HL-60/S4 treated with retinoic acid at 250 ng/mL for 4 days and 3 days (cell line): ENCODE results near the gene LBHD1.
"Not testable (repeated sequence)": the region's sequence is repeated elsewhere in the genome, so short reads cannot be mapped to it uniquely, and the experiment has no call there.

ENCODE experiments used
- in situ Hi-C: fragments of 300-500 bp; cut with MboI; formaldehyde crosslinking; loops from 2 replicates; pipeline ENCODE4 v1.7.0; 2022; ENCODE audit warnings: low sequenced_read_pairs

The LBHD1 gene

DNA sequence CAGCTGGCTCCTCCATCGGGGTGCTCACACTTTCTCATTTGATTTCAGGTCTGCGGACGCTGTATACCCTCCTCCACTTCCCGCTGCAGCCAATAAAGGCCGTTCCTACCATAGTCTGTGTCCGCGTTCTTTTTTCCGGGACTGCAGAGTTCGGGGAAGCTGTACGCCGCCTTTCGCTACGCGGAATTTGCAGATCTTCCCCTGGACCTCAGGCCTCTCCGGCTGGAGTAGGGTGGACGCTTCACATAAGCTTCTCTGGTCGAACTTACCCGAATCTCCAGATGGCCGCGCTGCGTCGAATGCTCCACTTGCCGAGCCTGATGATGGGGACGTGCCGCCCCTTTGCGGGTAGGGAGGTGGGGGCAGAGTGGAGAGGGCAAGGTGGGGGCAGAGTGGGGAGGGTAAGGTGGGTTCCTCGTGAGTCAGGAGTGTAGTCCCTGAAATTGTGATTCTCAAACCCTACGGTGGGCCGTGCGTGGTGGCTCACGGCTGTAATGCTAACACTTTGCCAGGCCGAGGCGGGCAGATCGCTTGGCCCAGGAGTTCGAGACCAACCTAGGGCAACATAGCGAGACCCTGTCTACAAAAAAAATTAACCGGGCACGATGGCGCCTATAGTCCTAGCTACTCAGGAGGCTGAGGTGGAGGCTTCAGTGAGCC, 6.3 kb downstream of the LBHD1 start:
- in situ Hi-C loops = no loop called here

GRCh38 chr11:62665075-62665598, 6.9 kb downstream of the LBHD1 start, which contains the start of the genes C11orf98 and CSKMT:
TSS of gene C11orf98 (minus strand) at chr11:62665210. CDS start at chr11:62665169, 41 bp downstream.
TSS of gene CSKMT (plus strand) at chr11:62665312. CDS start at chr11:62665880, 568 bp downstream.
- in situ Hi-C loops = no loop called here

DNA sequence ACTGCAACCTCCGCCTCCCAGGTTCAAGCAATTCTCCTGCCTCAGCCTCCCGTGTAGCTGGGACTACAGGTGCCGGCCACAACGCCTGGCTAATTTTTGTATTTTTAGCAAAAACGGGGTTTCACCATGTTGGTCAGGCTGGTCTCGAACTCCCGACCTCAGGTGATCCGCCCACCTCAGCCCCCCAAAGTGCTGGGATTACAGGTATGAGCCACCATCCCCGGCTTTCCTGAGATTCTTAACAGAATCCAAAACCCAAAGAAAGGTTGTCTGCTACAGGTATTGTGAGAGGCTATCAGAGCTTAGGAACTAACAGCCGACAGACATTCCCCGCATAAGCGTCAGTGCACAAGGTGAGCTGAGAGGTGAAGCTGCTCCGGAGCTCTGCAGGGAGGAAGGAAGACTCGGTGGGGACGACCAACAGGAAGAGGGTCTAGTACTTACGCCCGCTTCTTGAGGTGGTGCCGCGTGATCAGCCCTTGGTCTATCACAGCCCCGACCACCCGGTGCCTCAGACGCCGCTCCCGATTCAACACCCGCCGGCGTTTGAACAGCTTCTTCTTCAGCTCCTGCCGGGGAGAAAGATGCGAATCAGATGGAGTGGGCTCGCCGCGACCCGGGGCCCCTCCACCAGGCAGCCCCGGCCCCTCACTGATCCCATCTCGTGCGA, 7.5 kb downstream of the LBHD1 start:
- in situ Hi-C loops = no loop called here

- in situ Hi-C loops = no loop called here
Measured at GRCh38 chr11:62656796-62657429, 15.2 kb downstream of the LBHD1 start.

DNA sequence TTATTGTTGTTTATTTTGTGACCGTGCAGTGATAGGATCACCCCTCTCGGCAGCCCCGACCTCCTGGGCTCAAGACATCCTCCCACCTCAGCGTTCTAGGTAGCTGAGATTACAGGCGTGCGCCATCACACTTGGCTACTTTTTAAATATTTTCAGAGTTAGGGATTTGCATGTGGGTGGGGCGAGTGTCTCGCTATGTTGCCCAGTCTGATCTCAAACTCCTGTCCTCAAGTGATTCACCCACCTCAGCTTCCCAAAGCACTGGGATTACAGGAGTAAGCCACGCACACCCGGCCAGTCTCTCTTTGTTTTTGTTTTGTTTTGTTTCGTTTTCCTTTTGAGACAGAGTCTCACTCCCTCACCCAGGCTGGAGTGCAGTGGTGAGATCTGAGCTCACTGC, 17.8 kb downstream of the LBHD1 start:
- in situ Hi-C loops = no loop called here

DNA sequence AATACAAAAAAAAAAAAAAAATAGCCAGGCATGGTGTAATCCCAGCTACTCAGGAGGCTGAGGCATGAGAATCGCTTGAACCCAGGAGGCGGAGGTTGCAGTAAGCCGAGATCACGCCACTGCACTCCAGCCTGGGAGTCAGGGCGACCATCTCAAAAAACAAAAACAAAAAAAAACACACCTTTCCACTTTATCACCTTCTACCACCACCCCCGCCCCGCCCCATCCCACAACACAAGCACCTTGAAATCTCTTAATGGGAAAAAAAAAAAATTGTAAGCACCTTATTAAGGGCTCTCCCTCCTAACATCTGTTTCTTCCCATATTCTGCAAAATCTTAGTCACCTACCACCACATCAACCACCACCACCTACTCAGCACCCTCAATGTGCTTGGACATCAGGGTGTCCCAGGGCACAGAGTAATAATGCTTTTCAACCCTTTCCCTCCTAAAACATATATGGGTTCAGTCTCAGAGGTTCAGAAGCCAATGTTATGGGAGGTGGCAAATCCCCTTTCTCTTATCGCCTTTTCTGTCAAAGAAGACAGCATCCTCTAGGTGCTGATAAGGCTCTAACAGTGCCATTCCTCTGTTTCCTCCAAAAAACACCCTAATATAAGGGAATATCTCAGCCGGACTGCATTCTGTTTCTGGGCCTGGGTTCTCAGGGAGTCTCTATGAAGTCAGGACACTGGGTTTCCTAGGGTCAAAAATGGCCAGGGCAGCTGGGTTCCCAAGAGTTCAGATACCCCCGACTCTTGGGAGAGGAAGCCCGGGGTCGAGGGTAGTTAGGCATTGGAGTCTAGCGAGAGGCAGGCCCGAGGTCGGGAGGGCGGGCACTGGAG, 19.7 kb downstream of the LBHD1 start:
- in situ Hi-C loops = no loop called here

DNA sequence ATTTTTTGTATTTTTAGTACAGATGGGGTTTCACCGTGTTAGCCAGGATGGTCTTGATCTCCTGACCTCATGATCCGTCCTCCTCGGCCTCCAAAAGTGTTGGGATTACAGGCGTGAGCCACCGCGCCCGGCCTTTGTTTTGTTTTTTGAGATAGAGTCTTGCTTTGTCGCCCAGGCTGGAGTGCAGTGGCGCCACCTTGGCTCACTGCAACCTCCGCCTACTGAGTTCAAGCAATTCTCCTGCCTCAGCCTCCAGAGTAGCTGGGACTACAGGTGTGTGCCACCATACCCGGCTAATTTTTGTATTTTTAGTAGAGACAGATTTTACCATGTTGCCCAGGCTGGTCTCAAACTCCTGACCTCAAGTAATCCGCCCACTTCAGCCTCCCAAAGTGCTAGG, 21.8 kb downstream of the LBHD1 start:
- in situ Hi-C loops = not testable (repeated sequence)

DNA sequence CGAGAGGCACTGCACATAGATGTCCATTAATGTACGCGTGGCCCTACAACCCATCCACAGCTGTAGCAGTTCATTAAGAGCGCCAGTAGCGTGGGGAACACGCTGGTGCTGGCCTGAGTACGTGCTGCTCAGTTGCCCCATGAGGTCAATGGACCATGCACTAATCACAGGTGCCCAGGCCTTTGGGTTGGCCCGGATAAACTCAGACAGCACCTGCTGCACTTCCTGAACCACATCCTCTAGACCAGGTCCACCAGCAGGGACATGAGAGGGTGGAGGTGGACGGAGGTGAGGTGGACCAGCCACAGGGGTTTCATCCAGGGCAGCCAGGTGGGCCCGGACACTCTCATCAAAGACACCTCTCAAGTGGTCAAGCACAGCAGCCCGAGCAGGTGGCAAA, 22.6 kb downstream of the LBHD1 start:
- in situ Hi-C loops = no loop called here

- in situ Hi-C loops = no loop called here
Measured at GRCh38 chr11:62648967-62649364, 23.1 kb downstream of the LBHD1 start.

GRCh38 chr11:62648185-62648966, 23.7 kb downstream of the LBHD1 start:
- in situ Hi-C loops = no loop called here

GRCh38 chr11:62647609-62648005, 24.5 kb downstream of the LBHD1 start:
- in situ Hi-C loops = no loop called here

DNA sequence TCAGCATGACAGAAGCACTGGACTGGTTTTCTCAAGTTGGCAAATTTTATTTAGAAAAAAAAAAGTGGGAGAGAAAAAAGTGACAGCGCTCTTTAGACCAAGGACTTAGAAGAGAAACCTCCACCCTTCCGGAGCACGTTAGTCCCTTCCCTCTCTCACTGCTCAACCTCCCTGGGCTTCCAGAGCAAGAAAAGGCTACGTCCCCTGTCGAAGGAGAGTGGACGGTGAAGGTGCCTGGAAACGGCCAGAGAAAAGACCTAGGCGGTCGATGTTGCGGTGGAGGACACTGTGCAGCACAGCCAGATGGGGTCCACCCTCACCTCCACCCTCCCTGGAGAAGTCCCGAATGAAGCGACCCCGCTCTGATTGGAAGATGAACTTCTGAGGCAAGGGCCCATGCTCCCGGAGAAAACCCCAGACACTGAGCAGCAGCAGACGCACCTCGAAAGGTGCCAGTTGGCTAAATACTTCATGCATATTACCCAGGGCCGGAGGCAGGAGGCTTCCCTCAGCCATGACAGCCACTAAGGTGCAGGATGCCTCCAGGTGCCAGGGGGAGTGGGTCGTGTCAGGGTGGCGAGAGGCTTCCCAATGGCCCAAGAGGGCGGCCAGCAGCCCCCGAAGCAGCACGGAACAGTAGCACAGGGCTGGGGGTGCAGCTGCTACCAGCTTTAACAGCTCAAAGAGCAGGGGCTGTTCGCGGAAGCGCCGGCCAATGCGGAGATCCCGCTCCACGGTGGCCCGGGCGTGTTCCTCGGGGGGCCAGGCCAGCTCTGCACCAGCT, 25.1 kb downstream of the LBHD1 start:
- in situ Hi-C loops = no loop called here

DNA sequence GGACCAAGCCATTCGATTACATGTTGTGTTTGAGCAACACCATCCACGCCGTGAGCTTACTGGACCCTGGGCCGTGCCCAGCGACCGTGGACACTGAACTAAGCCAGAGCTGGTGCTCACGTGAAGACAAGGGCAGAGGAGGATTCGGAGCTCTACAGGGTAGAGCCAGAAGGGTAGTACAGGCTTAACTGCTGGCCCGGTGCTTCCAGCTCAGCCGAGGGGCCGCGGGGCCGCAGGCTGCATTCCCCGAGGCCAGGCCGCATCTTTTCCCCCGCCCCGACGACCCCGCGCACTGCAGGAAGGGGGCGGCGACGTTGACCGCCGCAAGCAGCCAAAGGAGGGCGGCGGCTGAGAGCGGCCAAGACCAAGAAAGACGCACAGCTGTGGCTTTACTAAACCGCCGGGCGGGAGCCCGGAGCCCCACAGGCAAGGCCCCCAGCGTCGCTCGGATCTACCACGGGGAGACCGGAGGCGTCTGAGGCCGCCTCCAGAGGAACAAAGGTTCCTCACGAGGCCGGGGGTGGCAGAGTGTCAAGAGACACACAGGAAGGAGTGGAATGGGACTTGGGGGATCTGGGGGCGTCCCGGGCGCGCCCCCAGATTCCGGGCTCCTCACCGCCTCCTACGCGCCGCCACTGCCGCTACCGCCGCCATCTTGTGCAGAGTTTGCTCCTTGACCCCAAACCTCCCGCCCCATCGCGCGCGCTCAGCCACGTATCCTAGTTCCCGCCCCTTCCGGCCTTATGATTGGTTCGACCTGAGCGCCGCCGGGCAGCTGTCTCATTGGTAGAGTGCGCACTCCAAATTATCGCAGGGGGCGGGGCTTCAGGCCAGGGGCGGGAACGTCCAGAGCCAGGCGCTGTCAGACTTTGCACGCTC, 25.9 kb downstream of the LBHD1 start, which contains the start of gene GANAB:
Gene GANAB, minus strand, starts transcription at position 668 of the 879 bp plus-strand sequence. Its CDS starts 14 bp downstream, at position 654.
- in situ Hi-C loops = no loop called here

- in situ Hi-C loops = no loop called here
Measured at GRCh38 chr11:62645671-62645945, 26.5 kb downstream of the LBHD1 start.

DNA sequence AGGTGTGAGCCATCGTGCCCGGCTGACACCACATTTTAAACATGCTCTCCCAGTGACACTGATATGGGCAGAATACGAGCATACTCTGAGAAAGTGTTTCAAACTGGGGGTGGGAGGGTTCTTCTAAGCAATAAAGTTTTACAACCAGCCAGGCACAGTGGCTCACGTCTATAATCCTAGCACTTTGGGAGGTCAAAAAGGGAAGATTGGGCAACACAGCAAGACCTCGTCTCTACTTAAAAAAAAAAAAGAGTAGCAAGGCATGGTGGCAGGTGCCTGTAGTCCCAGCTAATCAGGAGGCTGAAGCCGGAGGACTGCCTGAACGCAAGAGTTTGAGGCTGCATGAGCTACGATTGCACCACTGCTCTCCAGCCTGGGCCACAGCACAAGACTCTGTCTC, 27.8 kb downstream of the LBHD1 start:
- in situ Hi-C loops = no loop called here

- in situ Hi-C loops = no loop called here
Measured at GRCh38 chr11:62632492-62632891, 39.6 kb downstream of the LBHD1 start.

DNA sequence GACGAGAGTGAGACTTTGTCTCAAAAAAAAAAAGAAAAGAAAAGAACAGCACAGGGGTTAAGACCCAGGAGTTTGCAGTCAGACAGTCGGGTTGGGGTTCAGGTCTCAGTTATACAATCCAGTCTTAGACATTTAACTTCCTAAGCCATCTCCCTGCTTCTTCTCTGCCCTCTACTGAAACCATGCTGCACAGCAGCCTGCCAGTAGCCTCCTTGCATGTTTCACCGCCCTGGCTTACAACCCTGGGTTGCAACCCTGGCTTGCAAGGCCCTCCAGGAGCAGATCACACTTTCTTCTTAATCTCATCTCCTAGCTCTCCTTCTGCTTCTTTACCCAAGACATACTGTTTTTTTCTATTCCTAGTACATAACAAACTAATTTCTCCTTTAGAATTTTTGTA, 44.4 kb downstream of the LBHD1 start:
- in situ Hi-C loops = no loop called here

GRCh38 chr11:62622476-62623089, 49.5 kb downstream of the LBHD1 start:
- in situ Hi-C loops = no loop called here
